Measurements from ENCODE around the gene FRMD4B.

DNA sequence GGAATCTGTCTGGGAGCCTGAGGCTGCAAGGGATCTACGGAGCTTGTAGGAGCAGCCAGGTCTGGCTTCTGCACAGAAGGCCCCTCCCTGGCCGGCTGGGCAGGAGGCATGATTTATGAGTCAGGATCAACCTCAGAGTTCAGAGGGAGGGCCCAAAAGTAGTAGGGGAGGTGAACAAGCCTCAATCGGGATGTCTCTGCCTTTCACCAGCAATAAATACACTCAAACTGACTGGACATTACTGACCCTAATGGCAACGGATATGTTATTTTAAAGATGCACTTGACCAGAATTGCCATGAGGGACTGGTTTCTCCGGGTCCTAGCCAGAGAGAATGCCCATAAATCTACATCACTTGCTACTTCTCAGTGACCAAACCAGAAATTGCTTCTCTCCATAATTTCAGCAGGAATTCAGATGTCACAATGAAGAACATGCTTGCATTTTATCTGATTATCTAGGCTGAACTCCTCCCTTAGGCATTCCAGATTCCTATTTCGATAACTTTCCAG, 153.9 kb downstream of the FRMD4B start:
- TF ChIP-seq, protein P1, sequence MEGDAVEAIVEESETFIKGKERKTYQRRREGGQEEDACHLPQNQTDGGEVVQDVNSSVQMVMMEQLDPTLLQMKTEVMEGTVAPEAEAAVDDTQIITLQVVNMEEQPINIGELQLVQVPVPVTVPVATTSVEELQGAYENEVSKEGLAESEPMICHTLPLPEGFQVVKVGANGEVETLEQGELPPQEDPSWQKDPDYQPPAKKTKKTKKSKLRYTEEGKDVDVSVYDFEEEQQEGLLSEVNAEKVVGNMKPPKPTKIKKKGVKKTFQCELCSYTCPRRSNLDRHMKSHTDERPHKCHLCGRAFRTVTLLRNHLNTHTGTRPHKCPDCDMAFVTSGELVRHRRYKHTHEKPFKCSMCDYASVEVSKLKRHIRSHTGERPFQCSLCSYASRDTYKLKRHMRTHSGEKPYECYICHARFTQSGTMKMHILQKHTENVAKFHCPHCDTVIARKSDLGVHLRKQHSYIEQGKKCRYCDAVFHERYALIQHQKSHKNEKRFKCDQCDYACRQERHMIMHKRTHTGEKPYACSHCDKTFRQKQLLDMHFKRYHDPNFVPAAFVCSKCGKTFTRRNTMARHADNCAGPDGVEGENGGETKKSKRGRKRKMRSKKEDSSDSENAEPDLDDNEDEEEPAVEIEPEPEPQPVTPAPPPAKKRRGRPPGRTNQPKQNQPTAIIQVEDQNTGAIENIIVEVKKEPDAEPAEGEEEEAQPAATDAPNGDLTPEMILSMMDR (IDR thresholded peaks at IDR 0.05; ENCODE audit: extremely low read depth in 1 of 2, insufficient read depth in 1 of 2, low read depth in 1 of 2, low read length in 2 of 2), result no peak
- no peak for TF ChIP-seq POLR2A (IDR thresholded peaks at IDR 0.05; ENCODE audit: low read depth, low read length)
- TF ChIP-seq EZH2 (IDR thresholded peaks at IDR 0.05; ENCODE audit: borderline replicate concordance, low read depth, low read length, severe bottlenecking), result no peak
- TF ChIP-seq FOS (IDR thresholded peaks at IDR 0.05; ENCODE audit: borderline replicate concordance, insufficient read depth, low read length), result no peak
- no peak for TF ChIP-seq POLR2AphosphoS5 (IDR thresholded peaks at IDR 0.05; ENCODE audit: insufficient read depth, low read depth, low read length)
- TF ChIP-seq, protein P2, sequence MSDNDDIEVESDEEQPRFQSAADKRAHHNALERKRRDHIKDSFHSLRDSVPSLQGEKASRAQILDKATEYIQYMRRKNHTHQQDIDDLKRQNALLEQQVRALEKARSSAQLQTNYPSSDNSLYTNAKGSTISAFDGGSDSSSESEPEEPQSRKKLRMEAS (IDR thresholded peaks at IDR 0.05; ENCODE audit: insufficient read depth, insufficient read length), result no peak
- TF ChIP-seq MYC (IDR thresholded peaks at IDR 0.05; ENCODE audit: low read depth, low read length), result no peak
- no peak for TF ChIP-seq GATA2 (IDR thresholded peaks at IDR 0.05; ENCODE audit: insufficient read depth, insufficient read length, low read depth, low read length)
- TF ChIP-seq JUN (IDR thresholded peaks at IDR 0.05; ENCODE audit: borderline replicate concordance, insufficient read depth, insufficient read length, low read depth), result no peak

All from endothelial cell of umbilical vein (primary cell).